ENCODE measurements around the gene COL4A2.

COL4A2 gene

GRCh38 chr13:110272227-110272626, 34.9 kb upstream of the COL4A2 start:
- DNase-seq (ENCODE audit: low read depth), result no peak

- no peak for DNase-seq (ENCODE audit: low read depth)
Measured at GRCh38 chr13:110272651-110273050, 34.4 kb upstream of the COL4A2 start.

GRCh38 chr13:110273254-110273653, 33.8 kb upstream of the COL4A2 start:
- DNase-seq (ENCODE audit: low read depth), result no peak

GRCh38 chr13:110274687-110275086, 32.4 kb upstream of the COL4A2 start:
- no peak for DNase-seq (ENCODE audit: low read depth)

DNA sequence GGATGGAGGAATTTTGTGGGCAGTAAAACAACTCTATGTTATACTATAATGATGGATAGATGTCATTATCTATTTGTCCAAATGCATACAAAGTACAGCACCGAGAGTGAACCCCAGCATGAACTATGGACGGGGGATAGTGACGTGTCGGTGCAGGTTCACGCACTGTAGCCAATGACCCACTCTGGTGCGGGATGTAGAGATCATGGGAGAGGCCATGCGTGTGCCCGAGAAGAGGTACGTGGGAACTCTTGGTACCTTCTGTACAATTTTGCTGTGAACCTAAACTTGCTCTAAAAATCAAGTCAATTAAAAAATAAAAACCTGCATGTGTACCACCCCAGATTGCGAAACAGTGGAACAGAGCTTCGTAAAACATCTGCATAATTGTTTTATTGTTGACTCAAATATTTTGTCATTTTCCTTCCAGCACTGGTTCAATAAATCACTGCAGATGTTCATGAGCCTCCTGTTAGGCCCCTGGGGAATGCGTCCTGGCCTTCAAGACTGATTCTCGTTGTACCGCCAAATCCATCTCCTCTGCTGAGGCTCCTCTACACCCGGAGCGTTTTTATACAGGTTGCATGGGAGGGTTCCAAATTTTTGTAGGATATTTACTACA, 31.0 kb upstream of the COL4A2 start:
- no peak for DNase-seq (ENCODE audit: low read depth)

DNA sequence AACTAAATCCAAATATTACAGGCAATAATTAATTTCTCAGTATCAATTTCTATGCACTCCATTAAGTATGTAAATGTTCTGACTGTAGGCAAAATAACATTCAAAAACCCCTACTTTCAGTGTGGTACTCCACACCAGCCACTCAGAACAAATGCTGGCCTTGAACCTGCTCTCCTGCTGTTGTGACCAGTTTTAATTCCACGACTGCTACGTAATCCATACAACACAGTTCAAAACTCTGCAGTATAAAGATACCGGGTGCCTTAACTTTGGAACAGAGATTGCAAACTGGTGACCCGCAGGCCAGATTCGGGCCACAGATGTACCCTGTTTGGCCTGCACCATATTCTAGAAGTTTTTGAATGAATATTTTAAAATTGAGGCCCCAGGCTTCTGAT, 30.5 kb upstream of the COL4A2 start:
- no peak for DNase-seq (ENCODE audit: low read depth)

GRCh38 chr13:110277357-110277975, 29.6 kb upstream of the COL4A2 start:
- DNase-seq (ENCODE audit: low read depth), result no peak

- no peak for DNase-seq (ENCODE audit: low read depth)
Measured at GRCh38 chr13:110278859-110279258, 28.2 kb upstream of the COL4A2 start.

DNA sequence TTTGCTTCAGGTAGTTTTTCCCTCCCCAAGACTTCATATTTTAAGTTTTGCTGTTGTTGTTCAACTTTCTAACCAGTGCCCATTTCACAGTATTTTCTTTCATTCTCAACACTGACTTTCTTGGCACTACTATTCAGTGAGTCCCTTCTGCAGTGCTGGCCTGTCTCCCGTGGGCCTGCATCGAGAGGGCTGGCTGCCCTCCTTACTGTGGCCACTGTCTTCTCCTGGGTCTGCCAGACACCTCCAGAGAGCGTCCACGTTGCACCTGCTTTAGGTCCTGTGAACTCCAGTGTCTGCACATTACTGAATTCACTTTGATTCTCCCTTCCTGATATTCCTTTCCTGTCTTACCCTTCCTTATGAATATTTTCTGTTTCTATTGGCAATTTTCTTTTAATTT, 27.4 kb upstream of the COL4A2 start:
- DNase-seq (ENCODE audit: low read depth), result no peak

DNA sequence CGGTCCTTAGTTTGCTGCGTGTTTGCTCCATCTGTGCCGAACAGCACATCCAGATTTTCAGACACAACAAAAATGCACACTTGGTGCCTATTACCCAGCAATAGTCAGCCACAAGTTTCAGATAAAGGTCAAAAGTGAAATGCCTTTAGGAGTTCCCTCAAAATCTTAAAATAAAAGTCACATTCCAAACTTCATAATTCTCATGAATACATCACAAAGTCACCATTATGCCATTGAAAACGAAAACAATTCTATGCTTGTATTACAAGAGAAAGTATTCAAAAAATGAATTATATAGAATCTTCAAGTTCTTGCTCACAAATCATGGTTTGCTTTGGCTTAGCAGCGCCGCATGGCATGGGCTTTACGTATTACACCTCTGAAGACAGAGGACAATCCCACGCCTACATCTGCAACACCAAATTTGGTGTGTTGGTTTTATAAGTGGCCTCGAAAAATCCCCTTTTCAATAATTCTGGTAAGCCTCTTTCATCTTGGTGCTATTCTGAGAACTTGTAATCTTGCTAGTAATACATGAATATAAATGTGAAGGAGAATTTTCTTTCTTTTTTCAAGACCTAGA, 26.8 kb upstream of the COL4A2 start:
- DNase-seq (ENCODE audit: low read depth), result no peak

DNA sequence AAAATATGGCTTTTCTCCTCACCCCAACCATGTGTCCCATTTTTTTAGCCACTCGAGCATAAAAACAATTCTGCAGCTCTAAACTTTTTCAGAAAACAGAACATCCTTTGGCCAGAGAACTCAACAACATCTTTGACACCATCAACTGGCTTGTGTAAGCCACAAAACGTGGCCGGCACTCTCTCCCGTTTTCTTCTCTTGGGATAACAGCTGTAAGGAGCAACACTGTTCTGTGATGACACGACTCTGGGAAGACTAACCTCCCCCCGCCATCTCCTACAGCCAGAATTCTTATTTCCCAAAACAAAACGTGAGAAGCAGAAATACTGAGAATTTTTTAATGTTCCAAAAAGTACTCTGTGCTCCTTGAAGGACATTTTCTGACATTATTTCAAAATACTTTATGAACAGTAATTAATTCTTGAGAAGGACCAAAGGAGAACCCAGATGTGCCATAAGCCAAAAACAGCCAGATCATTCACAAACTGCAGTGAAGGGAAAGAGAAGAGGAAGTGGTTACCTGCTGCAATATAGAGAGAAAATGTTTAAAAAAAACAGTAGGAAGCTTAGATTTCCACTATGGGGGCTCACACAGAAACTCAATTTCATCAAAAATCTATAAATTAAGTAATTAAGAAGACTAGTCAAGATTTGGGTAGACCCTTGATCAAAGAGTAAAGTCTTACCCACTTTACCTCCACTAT, 25.9 kb upstream of the COL4A2 start:
- DNase-seq (ENCODE audit: low read depth), result no peak

GRCh38 chr13:110281736-110282135, 25.3 kb upstream of the COL4A2 start:
- DNase-seq (ENCODE audit: low read depth), result no peak

- DNase-seq (ENCODE audit: low read depth), result no peak
Measured at GRCh38 chr13:110282316-110282841, 24.7 kb upstream of the COL4A2 start.

- DNase-seq (ENCODE audit: low read depth), result no peak
Measured at GRCh38 chr13:110283736-110284517, 23.2 kb upstream of the COL4A2 start.

DNA sequence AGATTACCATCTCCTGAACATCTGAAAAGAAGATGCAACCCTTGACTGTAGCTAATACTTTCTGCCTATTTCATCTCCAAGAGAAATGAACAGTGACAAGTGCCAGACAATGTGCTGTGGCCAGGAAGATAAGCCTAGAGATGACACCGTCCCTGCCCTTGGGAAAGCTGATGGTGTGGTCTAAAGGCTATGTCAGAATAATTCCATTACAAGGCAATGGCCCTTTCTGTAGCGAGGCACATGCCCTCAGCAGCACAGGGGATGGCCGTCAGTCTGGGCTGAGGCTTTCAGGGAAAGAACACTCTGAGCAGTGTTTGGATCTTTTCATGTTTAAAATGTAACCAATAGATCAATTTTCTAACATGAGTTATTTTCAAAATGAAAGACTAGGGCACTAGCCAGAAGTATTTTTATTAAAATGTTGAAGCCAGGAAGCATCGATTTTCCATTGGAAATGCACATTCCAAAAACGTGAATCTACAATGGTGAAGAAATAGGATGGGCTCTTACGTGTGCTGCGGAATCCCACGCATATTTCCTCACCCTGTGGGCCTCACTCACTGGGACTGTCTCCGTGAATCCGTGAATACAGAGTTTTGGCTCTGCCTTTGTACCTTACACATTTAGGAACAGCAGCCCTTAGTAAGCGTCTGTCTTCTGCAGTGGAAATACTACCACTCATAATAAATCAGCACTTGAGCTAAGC, 22.2 kb upstream of the COL4A2 start:
- no peak for DNase-seq (ENCODE audit: low read depth)

GRCh38 chr13:110285991-110286832, 20.9 kb upstream of the COL4A2 start:
- no peak for DNase-seq (ENCODE audit: low read depth)

- no peak for DNase-seq (ENCODE audit: low read depth)
Measured at GRCh38 chr13:110286833-110287819, 20.0 kb upstream of the COL4A2 start.

DNA sequence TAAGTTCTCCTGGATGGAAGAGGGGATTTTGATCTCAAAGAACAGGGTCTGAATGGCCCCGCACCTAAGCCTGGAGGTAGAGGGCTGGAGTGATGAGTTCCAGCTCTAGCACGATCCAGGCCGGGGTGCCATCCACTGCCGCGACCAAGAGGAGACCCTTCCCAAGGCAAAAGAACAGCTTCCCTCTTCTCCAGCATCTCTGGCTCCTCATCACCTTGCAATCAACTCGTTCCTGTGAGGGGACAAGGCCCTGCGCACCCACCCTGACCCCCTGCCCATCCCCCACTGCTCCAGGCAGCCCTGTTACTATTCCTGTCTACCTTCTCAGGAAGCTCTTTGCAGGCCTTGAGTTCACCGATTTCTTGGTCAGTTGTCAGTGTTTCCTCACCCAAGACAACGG, 17.9 kb upstream of the COL4A2 start:
- DNase-seq (ENCODE audit: low read depth), result no peak

DNA sequence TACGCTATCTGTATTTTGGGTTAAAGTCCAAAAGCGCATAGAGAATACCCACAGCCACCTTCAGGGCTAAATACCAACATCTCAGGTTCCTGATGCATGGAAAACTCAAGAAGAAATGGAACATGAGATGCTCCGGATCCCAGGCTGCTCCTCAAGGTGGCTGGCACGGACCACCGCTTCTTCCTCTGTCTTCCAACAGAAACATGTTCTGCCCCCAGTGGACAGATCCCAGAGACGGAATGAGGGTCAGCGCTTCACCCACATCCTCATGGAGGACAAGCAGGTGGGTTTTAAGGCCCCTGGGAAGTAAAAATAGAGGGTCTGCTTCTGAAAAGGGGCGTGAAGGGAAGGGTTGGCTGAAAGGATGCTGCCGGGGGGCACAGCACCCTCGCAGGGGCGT, 17.4 kb upstream of the COL4A2 start:
- DNase-seq (ENCODE audit: low read depth), result no peak
